SK-N-SH treated with all-trans-retinoic acid at 6 μM for 48 hours (cell line): Measurements from ENCODE around the gene ECD.

Experiments used
- ATAC-seq: fragments of 200-7000 bp; cut with Tn5 transposase; 3 replicates; pipeline ENCODE4 v1.9.1; 2020; ENCODE audit warnings: mild to moderate bottlenecking, moderate library complexity
- ARNTL ChIP-seq: fragments of 450-650 bp; formaldehyde crosslinking; IDR thresholded peaks from 2 replicates; pipeline ENCODE4 v1.5.0; 2020; ENCODE audit warnings: low read depth, mild to moderate bottlenecking, moderate library complexity, borderline replicate concordance
- BACH2 ChIP-seq: fragments of 250-450 bp; sonication (Bioruptor Pico); IDR thresholded peaks from 2 replicates; pipeline ENCODE4 v1.9.0; 2021; ENCODE audit warnings: mild to moderate bottlenecking, borderline replicate concordance
- CSDC2 ChIP-seq: fragments of 250-450 bp; sonication (Bioruptor Pico); IDR thresholded peaks from 2 replicates; pipeline ENCODE4 v1.5.0; 2020; ENCODE audit warnings: mild to moderate bottlenecking, moderate library complexity
- ESRRG ChIP-seq: fragments of 250-450 bp; sonication (Bioruptor Pico); IDR thresholded peaks from 2 replicates; pipeline ENCODE4 v1.6.1; 2021; ENCODE audit warnings: mild to moderate bottlenecking
- GLIS3 ChIP-seq: fragments of 250-450 bp; sonication (Bioruptor Pico); IDR thresholded peaks from 2 replicates; pipeline ENCODE4 v1.5.0; 2020; ENCODE audit warnings: mild to moderate bottlenecking, moderate library complexity
- ISL1 ChIP-seq: fragments of 250-450 bp; sonication (Bioruptor Pico); IDR thresholded peaks from 2 replicates; pipeline ENCODE4 v2.1.2; 2022; ENCODE audit warnings: mild to moderate bottlenecking, moderate library complexity
- OSR1 ChIP-seq: fragments of 250-450 bp; sonication (Bioruptor Pico); IDR thresholded peaks from 2 replicates; pipeline ENCODE4 v1.8.0; 2022; ENCODE audit warnings: moderate library complexity, mild to moderate bottlenecking, inconsistent platforms
- PPARA ChIP-seq: fragments of 250-450 bp; sonication (Bioruptor Pico); IDR thresholded peaks from 2 replicates; pipeline ENCODE4 v1.5.0; 2020; ENCODE audit warnings: mild to moderate bottlenecking, borderline replicate concordance
- RARB ChIP-seq: fragments of 250-450 bp; sonication (Bioruptor Pico); IDR thresholded peaks from 2 replicates; pipeline ENCODE4 v1.8.0; 2021; ENCODE audit warnings: mild to moderate bottlenecking, moderate library complexity
- SNAI2 ChIP-seq: fragments of 250-450 bp; sonication (Bioruptor Pico); IDR thresholded peaks from 2 replicates; pipeline ENCODE4 v1.5.0; 2020; ENCODE audit warnings: mild to moderate bottlenecking, moderate library complexity
- TCF4 ChIP-seq: fragments of 250-450 bp; sonication (Bioruptor Pico); IDR thresholded peaks from 2 replicates; pipeline ENCODE4 v1.8.0; 2021; ENCODE audit warnings: mild to moderate bottlenecking, moderate library complexity, borderline replicate concordance
- TOX ChIP-seq: fragments of 250-450 bp; sonication (Bioruptor Pico); IDR thresholded peaks from 2 replicates; pipeline ENCODE4 v1.8.0; 2021; ENCODE audit warnings: mild to moderate bottlenecking, moderate library complexity, borderline replicate concordance
- ZC3H10 ChIP-seq: fragments of 250-450 bp; sonication (Bioruptor Pico); IDR thresholded peaks from 2 replicates; pipeline ENCODE4 v1.5.1; 2021; ENCODE audit warnings: mild to moderate bottlenecking, moderate library complexity
- ZFP3 ChIP-seq: fragments of 250-450 bp; sonication (Bioruptor Pico); IDR thresholded peaks from 2 replicates; pipeline ENCODE4 v1.5.0; 2020; ENCODE audit warnings: mild to moderate bottlenecking, moderate library complexity
- ZFP30 ChIP-seq: fragments of 450-650 bp; formaldehyde crosslinking; IDR thresholded peaks from 2 replicates; pipeline ENCODE4 v1.5.0; 2022; ENCODE audit warnings: mild to moderate bottlenecking, moderate library complexity
- ZNF565 ChIP-seq: fragments of 450-650 bp; formaldehyde crosslinking; conservative IDR thresholded peaks from 2 replicates; pipeline ENCODE4 v1.5.0; 2020; ENCODE audit warnings: low read depth, mild to moderate bottlenecking, moderate library complexity
- ZNF70 ChIP-seq: fragments of 450-650 bp; formaldehyde crosslinking; IDR thresholded peaks from 2 replicates; pipeline ENCODE4 v1.5.0; 2020; ENCODE audit warnings: mild to moderate bottlenecking, moderate library complexity
- ZNF8 ChIP-seq: fragments of 450-650 bp; formaldehyde crosslinking; IDR thresholded peaks from 2 replicates; pipeline ENCODE4 v1.5.0; 2020; ENCODE audit warnings: mild to moderate bottlenecking, moderate library complexity
- TF ChIP-seq, protein P1 (sequence below): fragments of 250-450 bp; sonication (Bioruptor Pico); IDR thresholded peaks from 2 replicates; pipeline ENCODE4 v1.8.0; 2020; ENCODE audit warnings: mild to moderate bottlenecking, moderate library complexity, borderline replicate concordance
- TF ChIP-seq, protein P2 (sequence below): fragments of 250-450 bp; sonication (Bioruptor Pico); IDR thresholded peaks from 2 replicates; pipeline ENCODE4 v1.5.1; 2020; ENCODE audit warnings: low read depth, mild to moderate bottlenecking, moderate library complexity
- TF ChIP-seq, protein P3 (sequence below): fragments of 250-450 bp; sonication (Bioruptor Pico); IDR thresholded peaks from 2 replicates; pipeline ENCODE4 v1.5.1; 2021; ENCODE audit warnings: mild to moderate bottlenecking, moderate library complexity
- TF ChIP-seq, protein P4 (sequence below): fragments of 250-450 bp; sonication (Bioruptor Pico); IDR thresholded peaks from 2 replicates; pipeline ENCODE4 v1.8.0; 2021; ENCODE audit warnings: low read depth, mild to moderate bottlenecking, moderate library complexity, borderline replicate concordance
- TF ChIP-seq, protein P5 (sequence below): fragments of 250-450 bp; sonication (Bioruptor Pico); IDR thresholded peaks from 2 replicates; pipeline ENCODE4 v1.5.0; 2020; ENCODE audit warnings: mild to moderate bottlenecking, moderate library complexity

Gene ECD

DNA sequence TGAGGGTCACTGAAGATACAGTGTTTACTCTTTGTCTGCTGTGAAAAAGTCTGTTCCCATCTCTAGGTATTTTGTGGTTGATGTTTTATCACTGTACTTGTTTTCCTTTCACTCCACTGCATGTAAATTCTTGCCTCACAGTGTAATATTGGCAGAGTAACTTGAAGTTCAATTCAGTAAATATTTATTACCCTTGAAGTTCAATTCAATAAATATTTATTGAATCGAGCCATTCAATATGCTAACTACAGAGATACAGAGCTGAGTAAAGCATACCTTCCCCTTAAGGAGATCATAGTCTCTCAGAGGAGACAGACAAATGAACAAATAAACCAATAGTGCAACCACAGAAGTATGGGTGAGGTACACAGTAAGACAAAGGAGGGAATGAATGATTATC lies 48.4 kb downstream of the ECD start:
- TF ChIP-seq ZC3H10 (CRISPR knock-in tag), result no peak
- TF ChIP-seq, protein P1, sequence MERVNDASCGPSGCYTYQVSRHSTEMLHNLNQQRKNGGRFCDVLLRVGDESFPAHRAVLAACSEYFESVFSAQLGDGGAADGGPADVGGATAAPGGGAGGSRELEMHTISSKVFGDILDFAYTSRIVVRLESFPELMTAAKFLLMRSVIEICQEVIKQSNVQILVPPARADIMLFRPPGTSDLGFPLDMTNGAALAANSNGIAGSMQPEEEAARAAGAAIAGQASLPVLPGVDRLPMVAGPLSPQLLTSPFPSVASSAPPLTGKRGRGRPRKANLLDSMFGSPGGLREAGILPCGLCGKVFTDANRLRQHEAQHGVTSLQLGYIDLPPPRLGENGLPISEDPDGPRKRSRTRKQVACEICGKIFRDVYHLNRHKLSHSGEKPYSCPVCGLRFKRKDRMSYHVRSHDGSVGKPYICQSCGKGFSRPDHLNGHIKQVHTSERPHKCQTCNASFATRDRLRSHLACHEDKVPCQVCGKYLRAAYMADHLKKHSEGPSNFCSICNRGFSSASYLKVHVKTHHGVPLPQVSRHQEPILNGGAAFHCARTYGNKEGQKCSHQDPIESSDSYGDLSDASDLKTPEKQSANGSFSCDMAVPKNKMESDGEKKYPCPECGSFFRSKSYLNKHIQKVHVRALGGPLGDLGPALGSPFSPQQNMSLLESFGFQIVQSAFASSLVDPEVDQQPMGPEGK (CRISPR knock-in tag), result no peak
- TF ChIP-seq, protein P2, sequence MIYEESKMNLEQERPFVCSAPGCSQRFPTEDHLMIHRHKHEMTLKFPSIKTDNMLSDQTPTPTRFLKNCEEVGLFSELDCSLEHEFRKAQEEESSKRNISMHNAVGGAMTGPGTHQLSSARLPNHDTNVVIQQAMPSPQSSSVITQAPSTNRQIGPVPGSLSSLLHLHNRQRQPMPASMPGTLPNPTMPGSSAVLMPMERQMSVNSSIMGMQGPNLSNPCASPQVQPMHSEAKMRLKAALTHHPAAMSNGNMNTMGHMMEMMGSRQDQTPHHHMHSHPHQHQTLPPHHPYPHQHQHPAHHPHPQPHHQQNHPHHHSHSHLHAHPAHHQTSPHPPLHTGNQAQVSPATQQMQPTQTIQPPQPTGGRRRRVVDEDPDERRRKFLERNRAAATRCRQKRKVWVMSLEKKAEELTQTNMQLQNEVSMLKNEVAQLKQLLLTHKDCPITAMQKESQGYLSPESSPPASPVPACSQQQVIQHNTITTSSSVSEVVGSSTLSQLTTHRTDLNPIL (CRISPR knock-in tag), result no peak
- TF ChIP-seq OSR1 (CRISPR knock-in tag), result no peak
- TF ChIP-seq TOX (CRISPR knock-in tag), result no peak
- TF ChIP-seq, protein P3, sequence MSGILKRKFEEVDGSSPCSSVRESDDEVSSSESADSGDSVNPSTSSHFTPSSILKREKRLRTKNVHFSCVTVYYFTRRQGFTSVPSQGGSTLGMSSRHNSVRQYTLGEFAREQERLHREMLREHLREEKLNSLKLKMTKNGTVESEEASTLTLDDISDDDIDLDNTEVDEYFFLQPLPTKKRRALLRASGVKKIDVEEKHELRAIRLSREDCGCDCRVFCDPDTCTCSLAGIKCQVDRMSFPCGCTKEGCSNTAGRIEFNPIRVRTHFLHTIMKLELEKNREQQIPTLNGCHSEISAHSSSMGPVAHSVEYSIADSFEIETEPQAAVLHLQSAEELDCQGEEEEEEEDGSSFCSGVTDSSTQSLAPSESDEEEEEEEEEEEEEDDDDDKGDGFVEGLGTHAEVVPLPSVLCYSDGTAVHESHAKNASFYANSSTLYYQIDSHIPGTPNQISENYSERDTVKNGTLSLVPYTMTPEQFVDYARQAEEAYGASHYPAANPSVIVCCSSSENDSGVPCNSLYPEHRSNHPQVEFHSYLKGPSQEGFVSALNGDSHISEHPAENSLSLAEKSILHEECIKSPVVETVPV, result no peak
- no peak for TF ChIP-seq CSDC2 (CRISPR knock-in tag)
- TF ChIP-seq GLIS3, result no peak
- TF ChIP-seq RARB, result no peak
- ATAC-seq, result no peak

DNA sequence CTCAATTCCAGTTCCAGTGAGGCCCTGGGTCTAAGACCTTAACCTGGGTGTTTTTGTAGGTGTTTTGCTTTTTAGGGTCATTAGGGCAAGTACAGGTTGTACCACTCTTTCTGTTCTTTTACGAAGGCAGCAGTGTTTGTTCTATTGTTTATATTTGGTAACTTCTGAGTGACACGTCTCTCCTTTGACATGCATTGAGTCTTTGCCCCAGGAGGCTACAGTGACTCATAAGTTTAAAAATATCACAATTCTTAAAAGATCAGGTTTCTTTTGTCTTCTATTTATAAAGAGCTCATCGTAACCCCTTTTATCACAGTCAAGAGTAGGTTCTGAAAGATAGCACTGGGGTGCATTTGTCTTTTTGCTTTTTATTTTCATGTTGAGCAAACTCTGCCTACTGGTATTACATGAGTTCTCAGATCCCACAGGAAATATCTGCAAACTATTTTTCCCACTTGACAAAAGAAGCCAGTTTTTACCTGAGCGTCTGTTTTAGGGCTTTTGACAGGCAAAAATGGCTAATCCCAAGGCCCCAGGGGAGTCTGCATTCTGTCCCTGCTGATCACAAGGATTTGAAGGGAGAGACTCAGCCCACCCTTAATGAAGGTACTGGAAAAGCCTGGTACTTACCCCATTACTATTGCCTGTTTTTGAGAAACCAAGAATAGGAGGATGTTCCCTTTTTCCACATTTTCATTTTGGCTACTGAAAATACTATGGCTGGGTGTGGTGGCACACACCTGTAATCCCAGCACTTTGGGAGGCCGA lies 49.6 kb downstream of the ECD start:
- no peak for TF ChIP-seq BACH2
- TF ChIP-seq ZFP30, result no peak
- no peak for TF ChIP-seq ARNTL
- no peak for TF ChIP-seq TOX (CRISPR knock-in tag)
- TF ChIP-seq, protein P4, sequence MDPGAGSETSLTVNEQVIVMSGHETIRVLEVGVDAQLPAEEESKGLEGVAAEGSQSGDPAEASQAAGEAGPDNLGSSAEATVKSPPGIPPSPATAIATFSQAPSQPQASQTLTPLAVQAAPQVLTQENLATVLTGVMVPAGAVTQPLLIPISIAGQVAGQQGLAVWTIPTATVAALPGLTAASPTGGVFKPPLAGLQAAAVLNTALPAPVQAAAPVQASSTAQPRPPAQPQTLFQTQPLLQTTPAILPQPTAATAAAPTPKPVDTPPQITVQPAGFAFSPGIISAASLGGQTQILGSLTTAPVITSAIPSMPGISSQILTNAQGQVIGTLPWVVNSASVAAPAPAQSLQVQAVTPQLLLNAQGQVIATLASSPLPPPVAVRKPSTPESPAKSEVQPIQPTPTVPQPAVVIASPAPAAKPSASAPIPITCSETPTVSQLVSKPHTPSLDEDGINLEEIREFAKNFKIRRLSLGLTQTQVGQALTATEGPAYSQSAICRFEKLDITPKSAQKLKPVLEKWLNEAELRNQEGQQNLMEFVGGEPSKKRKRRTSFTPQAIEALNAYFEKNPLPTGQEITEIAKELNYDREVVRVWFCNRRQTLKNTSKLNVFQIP, result no peak
- TF ChIP-seq ZFP3 (CRISPR knock-in tag), result no peak
- TF ChIP-seq RARB, result no peak
- TF ChIP-seq ZNF565, result no peak
- no peak for TF ChIP-seq ZNF70 (CRISPR knock-in tag)
- TF ChIP-seq PPARA (CRISPR knock-in tag), result no peak
- no peak for TF ChIP-seq ESRRG
- no peak for TF ChIP-seq ISL1 (CRISPR knock-in tag)
- TF ChIP-seq SNAI2 (CRISPR knock-in tag), result no peak
- TF ChIP-seq, protein P3, result no peak
- no peak for TF ChIP-seq ZC3H10 (CRISPR knock-in tag)

DNA sequence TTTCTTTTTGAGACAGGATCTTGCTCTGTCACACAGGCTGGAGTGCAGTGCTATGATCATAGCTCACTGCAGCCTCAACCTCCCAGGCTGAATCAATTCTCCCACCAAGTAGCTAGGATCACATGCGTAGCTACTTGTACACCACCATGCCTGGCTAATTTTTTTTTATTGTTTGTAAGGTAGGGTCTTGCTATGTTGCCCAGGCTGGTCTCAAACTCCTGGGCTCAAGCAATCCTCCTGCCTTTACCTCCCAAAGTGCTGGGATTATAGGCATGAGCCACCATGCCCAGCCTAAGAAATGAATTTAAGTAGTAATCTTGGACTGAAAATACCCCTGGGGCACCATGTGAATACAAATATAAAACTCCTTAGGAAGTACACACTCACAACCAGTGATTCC lies 51.8 kb downstream of the ECD start:
- no peak for ATAC-seq
- TF ChIP-seq, protein P3, result no peak
- TF ChIP-seq ZNF8, result no peak
- TF ChIP-seq TOX (CRISPR knock-in tag), result no peak
- TF ChIP-seq, protein P1 (CRISPR knock-in tag), result no peak
- TF ChIP-seq SNAI2 (CRISPR knock-in tag), result no peak
- TF ChIP-seq RARB, result no peak
- TF ChIP-seq TCF4 (CRISPR knock-in tag), result no peak
- TF ChIP-seq BACH2, result no peak
- TF ChIP-seq ARNTL, result no peak
- no peak for TF ChIP-seq PPARA (CRISPR knock-in tag)
- TF ChIP-seq, protein P5, sequence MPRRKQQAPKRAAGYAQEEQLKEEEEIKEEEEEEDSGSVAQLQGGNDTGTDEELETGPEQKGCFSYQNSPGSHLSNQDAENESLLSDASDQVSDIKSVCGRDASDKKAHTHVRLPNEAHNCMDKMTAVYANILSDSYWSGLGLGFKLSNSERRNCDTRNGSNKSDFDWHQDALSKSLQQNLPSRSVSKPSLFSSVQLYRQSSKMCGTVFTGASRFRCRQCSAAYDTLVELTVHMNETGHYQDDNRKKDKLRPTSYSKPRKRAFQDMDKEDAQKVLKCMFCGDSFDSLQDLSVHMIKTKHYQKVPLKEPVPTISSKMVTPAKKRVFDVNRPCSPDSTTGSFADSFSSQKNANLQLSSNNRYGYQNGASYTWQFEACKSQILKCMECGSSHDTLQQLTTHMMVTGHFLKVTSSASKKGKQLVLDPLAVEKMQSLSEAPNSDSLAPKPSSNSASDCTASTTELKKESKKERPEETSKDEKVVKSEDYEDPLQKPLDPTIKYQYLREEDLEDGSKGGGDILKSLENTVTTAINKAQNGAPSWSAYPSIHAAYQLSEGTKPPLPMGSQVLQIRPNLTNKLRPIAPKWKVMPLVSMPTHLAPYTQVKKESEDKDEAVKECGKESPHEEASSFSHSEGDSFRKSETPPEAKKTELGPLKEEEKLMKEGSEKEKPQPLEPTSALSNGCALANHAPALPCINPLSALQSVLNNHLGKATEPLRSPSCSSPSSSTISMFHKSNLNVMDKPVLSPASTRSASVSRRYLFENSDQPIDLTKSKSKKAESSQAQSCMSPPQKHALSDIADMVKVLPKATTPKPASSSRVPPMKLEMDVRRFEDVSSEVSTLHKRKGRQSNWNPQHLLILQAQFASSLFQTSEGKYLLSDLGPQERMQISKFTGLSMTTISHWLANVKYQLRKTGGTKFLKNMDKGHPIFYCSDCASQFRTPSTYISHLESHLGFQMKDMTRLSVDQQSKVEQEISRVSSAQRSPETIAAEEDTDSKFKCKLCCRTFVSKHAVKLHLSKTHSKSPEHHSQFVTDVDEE (CRISPR knock-in tag), result no peak
- no peak for TF ChIP-seq CSDC2 (CRISPR knock-in tag)
- TF ChIP-seq ZC3H10 (CRISPR knock-in tag), result no peak
- TF ChIP-seq ZNF565, result no peak
- TF ChIP-seq ESRRG, result no peak
- no peak for TF ChIP-seq ISL1 (CRISPR knock-in tag)

More for the DNA sequence above, 49.6 kb downstream of the ECD start:
- peak; percentile 76 for ATAC-seq
